T-cell (primary cell): ENCODE measurements around the gene PSME2. TPM values are rescaled to one million over a fixed set of nuclear protein-coding genes. Genes with fewer than 3 reads are reported as not detected.

Experiments
- ATAC-seq, 4 experiments: fragments of 200-7000 bp in 3 of 4; fragments of 150-1000 bp in 1 of 4; cut with Tn5 transposase; replicated peaks in 1 of 4; 1 replicate in 3 of 4; 2 replicates in 1 of 4; pipeline ENCODE4 v1.10.0; 2021; ENCODE audit warnings: moderate library complexity in 3 of 4, mild to moderate bottlenecking in 2 of 4, moderate number of reproducible peaks in 1 of 4
- CTCF ChIA-PET, 2 donors: fragments of 300-600 bp; sonication (Branson Sonifier 250); formaldehyde crosslinking; loops; one replicate each; lab custom pipeline; 2022; ENCODE audit warnings: antibody characterized with exemption in 2 of 2; lab: Charles Lee
- POLR2A ChIA-PET, 2 donors: fragments of 300-600 bp; sonication (Branson Sonifier 250); formaldehyde crosslinking; loops; one replicate each; lab custom pipeline; 2022; ENCODE audit warnings: antibody characterized with exemption in 2 of 2; lab: Charles Lee
- DNase-seq, 35 experiments: peaks; one replicate each; pipeline versions ENCODE4 v3.0.0 to v3.0.0-alpha.2; 2013 to 2023
- H3K27ac ChIP-seq: one replicate; pipeline ENCODE4 v1.5.1; 2013; ENCODE audit warnings: low read length
- H3K27me3 ChIP-seq, 2 experiments: replicated peaks in 1 of 2; 1 replicate in 1 of 2; 2 replicates in 1 of 2; pipeline versions ENCODE4 v1.6.1 to v1.7.0; 2013; ENCODE audit warnings: low read length in 1 of 2, mixed read lengths in 1 of 2; ENCODE audit not compliant: control insufficient read depth in 2 of 2, insufficient read depth in 2 of 2; ENCODE audit errors: extremely low read depth in 1 of 2
- H3K36me3 ChIP-seq, 2 donors: 1 replicate in 1 of 2; 2 replicates in 1 of 2; pipeline versions ENCODE4 v1.6.1 to v1.7.0; 2013; ENCODE audit warnings: low read length in 1 of 2; ENCODE audit not compliant: control insufficient read depth in 2 of 2, insufficient read depth in 1 of 2; ENCODE audit errors: extremely low read depth in 1 of 2
- H3K4me1 ChIP-seq, 2 experiments: 1 replicate in 1 of 2; 2 replicates in 1 of 2; pipeline versions ENCODE4 v1.6.1 to v1.7.0; 2013; ENCODE audit warnings: low read length in 2 of 2, mixed read lengths in 1 of 2; ENCODE audit not compliant: insufficient read depth in 2 of 2, control insufficient read depth in 1 of 2; ENCODE audit errors: extremely low read depth in 1 of 2
- H3K4me3 ChIP-seq, 2 donors: 1 replicate in 1 of 2; 2 replicates in 1 of 2; pipeline versions ENCODE4 v1.5.1 to v1.7.0; 2013; ENCODE audit warnings: mild to moderate bottlenecking in 2 of 2, low read length in 1 of 2, moderate library complexity in 1 of 2; ENCODE audit not compliant: control insufficient read depth in 1 of 2; ENCODE audit errors: extremely low read depth in 1 of 2
- H3K9me3 ChIP-seq: 2 replicates; pipeline ENCODE4 v1.7.0; 2013
- H3K27ac Mint-ChIP-seq, 2 donors: one replicate each; pipeline ENCODE4 v1.8.0; 2020 to 2021; ENCODE audit warnings: mild to moderate bottlenecking in 2 of 2, mixed read lengths in 2 of 2
- H3K27me3 Mint-ChIP-seq, 2 donors: one replicate each; pipeline ENCODE4 v1.8.0; 2021 to 2022; ENCODE audit warnings: mixed read lengths in 2 of 2
- H3K36me3 Mint-ChIP-seq: one replicate; pipeline ENCODE4 v1.8.0; 2021; ENCODE audit warnings: mixed read lengths
- H3K4me1 Mint-ChIP-seq, 3 donors: one replicate each; pipeline ENCODE4 v1.8.0; 2020 to 2022; ENCODE audit warnings: mixed read lengths in 3 of 3, mild to moderate bottlenecking in 1 of 3
- H3K4me3 Mint-ChIP-seq, 3 donors: one replicate each; pipeline ENCODE4 v1.8.0; 2020 to 2022; ENCODE audit warnings: mild to moderate bottlenecking in 3 of 3, mixed read lengths in 3 of 3, moderate library complexity in 3 of 3
- H3K9me3 Mint-ChIP-seq, 3 donors: one replicate each; pipeline ENCODE4 v1.8.0; 2020 to 2022; ENCODE audit warnings: mixed read lengths in 3 of 3
- WGBS: methylation state at CpG from one replicate; pipeline ENCODE4 v1.1.5; 2013; ENCODE audit warnings: missing lambda C conversion rate; ENCODE audit not compliant: insufficient coverage; 5-methylcytosine and 5-hydroxymethylcytosine counted together
- total RNA-seq, 35 experiments: library from RNA in 6 of 35; stranded (reverse) in 6 of 35; fragments of 120-200 nt in 1 of 35; gene quantifications; one replicate each; pipeline versions ENCODE4 v1.2.1 to v1.2.4 and lab custom pipeline; 2013 to 2026

Gene PSME2
- total RNA-seq, 5 donors from 2014 or later (not counting 1 experiment from before 2014, with no cell fraction given) = 130 to 192 (median 159) TPM

GRCh38 chr14:24136684-24137528 is 9.5 kb downstream of the PSME2 start:
- peaks cover 64 to 68% (median 67%) of the 10 kb centered on the region in 3 donors for H3K4me1 Mint-ChIP-seq
- peaks cover 21 to 65% of the 10 kb centered on the region in 2 experiments for H3K4me1 ChIP-seq

GRCh38 chr14:24135834-24136683 is 10.4 kb downstream of the PSME2 start, which contains the start of gene PSME1:
TSS of gene PSME1 (plus strand) at chr14:24136194. CDS start at chr14:24136263, 69 bp downstream.
- peak; percentile 94 to 98 (median 95) for ATAC-seq
- no peaks in the 10 kb centered on the region for H3K27me3 ChIP-seq
- DNase-seq = peak; percentile 80 to 97 (median 92)
- CTCF ChIA-PET = interaction anchor here in 1 of 2 donors (0.6 to 3.1 kb wide), 7 partner anchors 11 to 118 kb away, joined by 3 to 18 read pairs (median 6); partner anchors contain the start of genes DCAF11, IRF9, NRL and PSME2
- Mint-ChIP-seq H3K4me1 (peaks cover 64 to 68% (median 67%) of the 10 kb centered on the region in 3 donors), H3K36me3 (peaks cover 17% of the 10 kb centered on the region), H3K27me3 (no peaks in the 10 kb centered on the region), H3K9me3 (no peaks in the 10 kb centered on the region), H3K4me3 (peak within 1 kb of the TSS; percentile 89 to 97 (median 91)), H3K27ac (peak within 1 kb of the TSS; percentile 91 to 95)
- WGBS = under 1% methylated on average over 73 of the region's 75 CpGs
- peak within 1 kb of the TSS; percentile 78 to 84 for H3K4me3 ChIP-seq
- POLR2A ChIA-PET = interaction anchor here (0.6 to 1.9 kb wide), 12 partner anchors 9 to 307 kb away, joined by 3 to 9 read pairs (median 4); partner anchors contain the start of genes DCAF11 (in 1 of the 2), IRF9 (in 1 of the 2), NRL (in 1 of the 2) and RNF31 (in 1 of the 2)
- peaks cover 22 to 67% of the 10 kb centered on the region in 2 experiments for H3K4me1 ChIP-seq
- no peaks in the 10 kb centered on the region for H3K9me3 ChIP-seq
- peaks cover 13 to 24% of the 10 kb centered on the region in 2 donors for H3K36me3 ChIP-seq
- peak within 1 kb of the TSS; percentile 79 for H3K27ac ChIP-seq

More at GRCh38 chr14:24136684-24137528, 9.5 kb downstream of the PSME2 start:
- ChIA-PET POLR2A (interaction anchor here (0.9 to 1.9 kb wide), 5 partner anchors 10 to 77 kb away, joined by 3 to 7 read pairs (median 4); partner anchors contain the start of genes DCAF11 (in 1 of the 2), NRL (in 1 of the 2), RNF31 (in 1 of the 2) and TM9SF1 (in 1 of the 2)), CTCF (interaction anchor here (0.7 to 3.1 kb wide), 5 partner anchors 10 to 24 kb away, joined by 3 to 18 read pairs (median 14); partner anchors contain the start of genes PSME2 (in 2 of the 2), RNF31 (in 2 of the 2), DCAF11 (in 1 of the 2) and IRF9 (in 1 of the 2))
- H3K27ac Mint-ChIP-seq = peak overlapping the region; percentile 90 to 94
- Histone ChIP-seq H3K27ac (peak overlapping the region; percentile 79), H3K27me3 (no peaks in the 10 kb centered on the region), H3K36me3 (peaks cover 13 to 24% of the 10 kb centered on the region in 2 donors), H3K4me3 (peak overlapping the region; percentile 78 to 84), H3K9me3 (no peaks in the 10 kb centered on the region)
- WGBS = 6% methylated on average over 6 of the region's 13 CpGs
- DNase-seq (peak in 1 of 35 experiments; percentile 15), ATAC-seq (no peak)
- peak overlapping the region; percentile 83 to 97 (median 88) for H3K4me3 Mint-ChIP-seq
- no peaks in the 10 kb centered on the region for H3K27me3 Mint-ChIP-seq
- H3K36me3 Mint-ChIP-seq = peaks cover 17% of the 10 kb centered on the region
- no peaks in the 10 kb centered on the region for H3K9me3 Mint-ChIP-seq

- Histone ChIP-seq H3K4me1 (peaks cover 22 to 63% of the 10 kb centered on the region in 2 experiments), H3K4me3 (peak overlapping the region; percentile 49 to 53), H3K27me3 (no peaks in the 10 kb centered on the region), H3K9me3 (no peaks in the 10 kb centered on the region), H3K36me3 (peaks cover 13 to 24% of the 10 kb centered on the region in 2 donors), H3K27ac (peak overlapping the region; percentile 46)
- Mint-ChIP-seq H3K27me3 (no peaks in the 10 kb centered on the region), H3K9me3 (no peaks in the 10 kb centered on the region), H3K27ac (peak overlapping the region; percentile 91 to 95), H3K4me3 (peak overlapping the region; percentile 89 to 97 (median 91)), H3K4me1 (peaks cover 62 to 67% (median 64%) of the 10 kb centered on the region in 3 donors), H3K36me3 (peaks cover 17% of the 10 kb centered on the region)
- 24% methylated on average over 9 of the region's 9 CpGs for WGBS
- CTCF ChIA-PET = interaction anchor here in 1 of 2 donors (0.6 to 3.1 kb wide), 7 partner anchors 12 to 119 kb away, joined by 3 to 18 read pairs (median 6); partner anchors contain the start of genes DCAF11, IRF9, NRL and PSME2
- ATAC-seq (peak in 2 of 4 experiments; percentile 0 to 1), DNase-seq (peak in 1 of 35 experiments; percentile 10)
- POLR2A ChIA-PET = interaction anchor here (0.6 to 1.9 kb wide), 6 partner anchors 12 to 106 kb away, joined by 3 to 7 read pairs (median 4); partner anchors contain the start of genes DCAF11 (in 1 of the 2), IRF9 (in 1 of the 2), NRL (in 1 of the 2) and RNF31 (in 1 of the 2)
Observed at GRCh38 chr14:24135584-24135833, 10.9 kb downstream of the PSME2 start.

GRCh38 chr14:24133735-24134134 is 12.7 kb downstream of the PSME2 start:
- no peak overlapping the region for H3K4me3 ChIP-seq
- peak overlapping the region in 1 of 2 donors; percentile 94 for H3K27ac Mint-ChIP-seq
- no peak overlapping the region for H3K4me3 Mint-ChIP-seq

GRCh38 chr14:24132976-24133375 is 13.4 kb downstream of the PSME2 start:
- ChIA-PET POLR2A (interaction anchor here in 1 of 2 donors (0.8 kb wide), 2 partner anchors 11 to 170 kb away, joined by 4 to 6 read pairs; no protein-coding TSS in a partner anchor), CTCF (no interaction called here)
- Mint-ChIP-seq H3K36me3 (peaks cover 3% of the 10 kb centered on the region), H3K27ac (peak overlapping the region; percentile 91 to 94), H3K9me3 (no peaks in the 10 kb centered on the region), H3K4me3 (peak overlapping the region in 1 of 3 donors; percentile 61), H3K27me3 (no peaks in the 10 kb centered on the region), H3K4me1 (peaks cover 37 to 45% (median 40%) of the 10 kb centered on the region in 3 donors)
- Histone ChIP-seq H3K4me3 (peak overlapping the region in 1 of 2 donors; percentile 40), H3K27me3 (no peaks in the 10 kb centered on the region), H3K4me1 (peaks cover 17 to 40% of the 10 kb centered on the region in 2 experiments), H3K9me3 (no peaks in the 10 kb centered on the region), H3K27ac (peak overlapping the region; percentile 67), H3K36me3 (peaks cover 0 to 10% of the 10 kb centered on the region in 2 donors)
- no peak for ATAC-seq
- no peak for DNase-seq
- no CpG with 5 or more reads among the region's 2 CpGs for WGBS

More at GRCh38 chr14:24133735-24134134, 12.7 kb downstream of the PSME2 start:
- Histone ChIP-seq H3K27me3 (no peaks in the 10 kb centered on the region), H3K4me1 (peaks cover 17 to 48% of the 10 kb centered on the region in 2 experiments), H3K9me3 (no peaks in the 10 kb centered on the region), H3K36me3 (peaks cover 6 to 17% of the 10 kb centered on the region in 2 donors), H3K27ac (no peak overlapping the region)
- no peak for ATAC-seq
- POLR2A ChIA-PET = interaction anchor here (0.6 to 0.8 kb wide), 4 partner anchors 11 to 296 kb away, joined by 4 to 6 read pairs (median 5); partner anchors contain the start of genes DCAF11 (in 1 of the 2), KHNYN (in 1 of the 2) and NRL (in 1 of the 2)
- Mint-ChIP-seq H3K4me1 (peaks cover 44 to 53% (median 48%) of the 10 kb centered on the region in 3 donors), H3K27me3 (no peaks in the 10 kb centered on the region), H3K9me3 (no peaks in the 10 kb centered on the region), H3K36me3 (peaks cover 9% of the 10 kb centered on the region)
- CTCF ChIA-PET = interaction anchor here (0.7 to 1.5 kb wide), 4 partner anchors 13 to 92 kb away, joined by 3 to 9 read pairs (median 4); partner anchors contain the start of genes IRF9 (in 1 of the 2) and RNF31 (in 1 of the 2)
- no peak for DNase-seq
- no CpG with 5 or more reads among the region's 1 CpG for WGBS
